Posterior vena cava (tissue), 2 donors: Measurements from ENCODE around the gene OR10G6. TPM values are rescaled to one million over a fixed set of nuclear protein-coding genes. Genes with fewer than 3 reads are reported as not detected.
"Not testable (repeated sequence)": the region's sequence is repeated elsewhere in the genome, so short reads cannot be mapped to it uniquely, and the experiment has no call there.

Source experiments
- DNase-seq: peaks from one replicate; pipeline ENCODE4 v3.0.0-alpha.2; 2020; ENCODE audit warnings: low spot score
- intact Hi-C, 2 donors: fragments of 100-400 bp; cut with DNase I; formaldehyde crosslinking; loops; one replicate each; pipeline versions ENCODE4 v1.14.1 to v1.14.2; 2022 to 2023
- long read RNA-seq, 2 donors: library from polyadenylated mRNA; unstranded; transcript quantifications; one replicate each; pipeline ENCODE4 v2.0.0, GENCODE V29; 2020 to 2021
- total RNA-seq, 2 donors: library from RNA; stranded (reverse); fragmentation: NEBNext Ultra II Directional; extraction: Animal tissue kit (Norgen Biotek cat#: 25700); gene quantifications; one replicate each; pipeline ENCODE4 v1.2.1, GENCODE V29; 2021
- donor health status: DM: yes; HTN: yes; CAD: no.
- donor health status: DM: yes; HTN: yes; CAD: no.

OR10G6 gene, protein sequence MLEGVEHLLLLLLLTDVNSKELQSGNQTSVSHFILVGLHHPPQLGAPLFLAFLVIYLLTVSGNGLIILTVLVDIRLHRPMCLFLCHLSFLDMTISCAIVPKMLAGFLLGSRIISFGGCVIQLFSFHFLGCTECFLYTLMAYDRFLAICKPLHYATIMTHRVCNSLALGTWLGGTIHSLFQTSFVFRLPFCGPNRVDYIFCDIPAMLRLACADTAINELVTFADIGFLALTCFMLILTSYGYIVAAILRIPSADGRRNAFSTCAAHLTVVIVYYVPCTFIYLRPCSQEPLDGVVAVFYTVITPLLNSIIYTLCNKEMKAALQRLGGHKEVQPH
- not detected for total RNA-seq
- long read RNA-seq, donor 1 = 0 reads
- long read RNA-seq, donor 2 = 0 reads

GRCh38 chr11:123995119-123995518 lies at the start of gene OR10G6:
Gene OR10G6, minus strand, starts transcription at chr11:123995161. Its CDS starts 0 bp downstream, at chr11:123995161.
- intact Hi-C loops = no loop called here
- DNase-seq = no peak

GRCh38 chr11:124043420-124043819 lies 48.5 kb upstream of the OR10G6 start:
- DNase-seq = no peak
- intact Hi-C loops = no loop called here

DNA sequence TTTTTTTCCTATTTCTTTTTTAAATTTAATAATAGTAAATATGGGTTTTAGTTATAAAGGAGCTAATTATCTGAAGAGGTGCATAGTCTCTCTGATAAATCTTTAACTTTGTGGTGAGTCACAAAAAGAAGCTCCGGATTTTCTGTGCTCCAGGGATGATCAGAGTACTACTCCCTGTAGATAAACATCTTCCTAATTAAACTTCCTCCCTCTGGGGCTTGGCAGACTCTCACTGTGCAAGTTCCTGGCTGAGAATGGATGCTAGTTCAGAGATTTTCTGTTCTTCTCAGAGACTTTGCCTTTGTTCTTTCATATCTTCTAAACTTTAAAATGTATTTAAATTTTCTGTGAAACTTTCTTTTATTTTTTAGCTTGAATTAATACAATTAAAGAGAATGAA lies 46.3 kb upstream of the OR10G6 start, which contains the start of gene OR10G7:
TSS of gene OR10G7 (minus strand) at position 72 of the 400 bp plus-strand sequence. CDS start 2,324 bp downstream, outside the sequence.
- DNase-seq = no peak
- intact Hi-C loops = no loop called here

DNA sequence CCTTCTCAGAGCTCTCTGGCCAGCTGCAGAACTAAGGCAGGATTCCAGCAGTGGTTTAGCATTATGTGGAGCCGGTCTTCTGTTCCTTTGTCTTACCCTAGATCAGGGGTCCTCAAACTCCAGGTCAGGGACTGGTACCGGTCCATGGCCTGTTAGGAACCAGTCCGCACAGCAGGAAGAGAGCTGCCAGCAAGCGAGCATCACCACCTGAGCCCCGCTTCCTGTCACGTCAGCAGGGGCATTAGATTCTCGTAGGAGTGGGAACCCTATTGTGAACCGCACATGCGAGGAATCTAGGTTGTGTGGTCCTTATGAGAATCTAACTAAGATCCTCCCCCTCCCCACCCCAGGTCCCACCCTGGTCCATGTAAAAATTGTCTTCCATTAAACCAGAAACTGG lies 44.6 kb upstream of the OR10G6 start:
- DNase-seq = no peak
- intact Hi-C loops = no loop called here

DNA sequence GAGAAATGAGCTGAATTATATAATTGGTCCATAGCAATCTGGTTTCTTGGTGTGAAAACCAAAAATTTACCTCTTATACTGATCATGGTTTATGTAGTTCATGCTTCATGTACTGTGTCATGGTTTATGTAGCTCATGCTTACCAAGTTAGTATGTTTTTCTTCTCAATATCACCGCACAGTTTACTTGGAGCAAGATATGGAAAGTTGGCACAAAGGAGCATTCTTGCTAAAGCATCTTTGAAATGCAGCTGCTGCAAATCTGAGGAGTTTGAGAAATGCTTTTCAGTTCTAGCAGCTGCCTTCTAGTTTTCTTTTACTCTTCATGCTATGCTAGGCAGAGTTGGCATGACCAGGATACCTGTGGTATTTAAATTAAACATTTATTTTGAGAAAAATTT lies 41.7 kb upstream of the OR10G6 start:
- intact Hi-C loops = no loop called here
- DNase-seq = no peak

DNA sequence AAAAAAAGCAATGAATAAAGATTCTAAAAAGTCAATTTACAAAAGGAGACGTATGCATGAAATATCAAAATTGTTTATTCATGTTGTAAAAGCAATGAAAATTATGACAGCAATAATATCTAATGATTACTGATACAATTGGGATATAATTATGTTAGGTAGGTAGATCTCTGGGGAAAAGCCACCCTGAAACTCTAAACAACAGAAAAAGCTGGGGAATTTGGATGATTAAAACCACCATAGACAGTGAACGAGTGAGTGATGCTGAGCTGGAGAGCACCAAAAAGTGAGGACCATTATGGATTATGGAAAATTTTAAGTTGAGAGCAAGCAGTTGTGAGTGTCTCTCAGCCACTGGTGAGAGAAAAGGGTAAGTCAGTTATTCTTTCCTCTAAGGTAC lies 31.5 kb upstream of the OR10G6 start, which contains the start of gene OR10G8:
TSS of gene OR10G8 (plus strand) at position 301 of the 400 bp plus-strand sequence. CDS start 2,825 bp downstream, outside the sequence.
- DNase-seq = no peak
- intact Hi-C loops = no loop called here

- intact Hi-C loops, DNase-seq: not testable (repeated sequence)
Observed at GRCh38 chr11:124015837-124016236, 20.9 kb upstream of the OR10G6 start.

DNA sequence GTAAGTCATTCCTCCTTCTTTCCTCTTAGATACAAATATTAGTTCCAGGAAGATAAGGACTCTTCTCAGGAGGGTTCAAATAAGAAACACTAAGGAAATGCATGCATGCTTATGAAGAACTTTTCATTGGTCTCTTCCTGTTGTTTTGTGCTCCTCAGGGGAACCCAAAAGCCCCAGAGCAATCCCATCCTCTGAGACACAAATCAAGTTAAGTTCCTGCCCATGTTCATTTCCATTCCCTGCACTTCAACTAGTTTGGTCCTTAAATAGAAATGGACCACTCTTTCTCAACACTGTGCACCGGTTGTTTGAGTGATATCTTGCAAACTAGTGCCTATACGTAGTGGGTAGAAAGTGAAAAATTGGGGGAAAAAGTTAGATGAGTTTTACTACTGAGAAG lies 17.7 kb upstream of the OR10G6 start, which contains the start of gene OR10G4:
TSS of gene OR10G4 (plus strand) at position 301 of the 400 bp plus-strand sequence. CDS start 2,578 bp downstream, outside the sequence.
- no peak for DNase-seq
- intact Hi-C loops = no loop called here

GRCh38 chr11:123979311-123979710 lies 15.7 kb downstream of the OR10G6 start:
- intact Hi-C loops = no loop called here
- DNase-seq = no peak

- DNase-seq = no peak
- intact Hi-C loops = no loop called here
Observed at GRCh38 chr11:123977731-123978347, 17.1 kb downstream of the OR10G6 start, which contains the start of gene OR10S1. Gene OR10S1, minus strand, starts transcription at chr11:123977781. Its CDS starts 117 bp downstream, at chr11:123977664.

DNA sequence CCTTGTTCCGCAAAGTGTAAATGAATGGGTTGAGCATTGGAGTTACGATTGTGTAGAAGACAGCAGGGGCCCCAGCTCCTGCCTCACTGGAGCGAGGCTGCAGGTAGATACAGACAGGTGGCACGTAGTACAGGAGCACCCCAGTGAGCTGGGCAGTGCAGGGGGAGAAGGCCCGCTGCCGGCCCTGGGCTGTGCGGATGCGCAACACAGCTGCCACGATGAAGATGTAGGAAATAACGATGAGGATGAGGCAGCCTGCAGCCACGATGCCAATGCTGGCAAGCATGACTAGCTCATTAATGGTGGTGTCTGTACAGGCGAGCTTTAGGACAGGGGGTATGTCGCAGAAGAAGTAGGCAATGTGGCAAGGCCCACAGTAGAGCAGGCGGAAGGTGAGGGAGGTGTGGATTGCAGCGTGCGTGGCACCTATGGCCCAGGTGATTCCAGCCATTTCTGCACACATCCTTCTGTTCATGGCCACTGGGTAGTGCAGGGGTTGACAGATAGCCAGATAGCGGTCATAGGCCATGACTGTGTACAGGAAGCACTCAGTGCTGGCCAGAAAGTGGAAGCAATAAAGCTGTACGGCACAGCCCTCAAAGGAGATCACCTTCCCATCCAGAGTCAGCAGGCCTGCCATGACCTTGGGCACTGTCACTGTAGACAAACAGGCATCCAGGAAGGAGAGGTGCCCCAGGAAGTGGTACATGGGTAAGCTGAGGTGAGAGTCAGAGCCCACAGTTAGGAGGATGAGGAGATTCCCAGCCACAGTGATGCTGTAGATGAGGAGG lies 18.0 kb downstream of the OR10G6 start:
- no peak for DNase-seq
- intact Hi-C loops = no loop called here

GRCh38 chr11:123973816-123974215 lies 21.1 kb downstream of the OR10G6 start:
- intact Hi-C loops = no loop called here
- DNase-seq = no peak

- intact Hi-C loops = no loop called here
Observed at GRCh38 chr11:123956752-123957151, 38.2 kb downstream of the OR10G6 start.

DNA sequence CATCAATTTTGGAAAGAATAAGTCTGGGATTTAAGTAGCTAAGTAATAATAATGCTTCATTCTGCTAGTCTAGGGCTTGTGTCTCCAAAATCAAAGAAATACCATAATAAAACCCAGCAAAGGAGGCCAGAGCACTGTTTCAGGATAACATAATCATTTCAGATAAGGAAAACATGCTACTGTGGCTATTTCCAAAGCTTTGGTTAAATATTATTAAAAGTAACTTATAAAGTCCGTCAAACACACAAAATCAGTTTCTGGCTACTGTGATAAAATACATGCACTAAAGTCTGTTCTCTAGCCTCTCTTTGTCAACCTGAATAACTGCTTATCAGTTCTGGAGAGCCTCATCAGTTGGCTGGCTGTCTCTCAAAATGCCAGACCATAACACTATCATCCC lies 49.8 kb downstream of the OR10G6 start:
- intact Hi-C loops = no loop called here
- DNase-seq = no peak

More at GRCh38 chr11:123956752-123957151, 38.2 kb downstream of the OR10G6 start:
- DNase-seq = no peak

Other genes starting within 250 kb of the OR10G6 start
- gene OR6X1, start 240.6 kb downstream of the OR10G6 start, total RNA-seq = not detected
- not detected for gene OR6M1, start 188.8 kb downstream of the OR10G6 start, total RNA-seq
- not detected for gene TMEM225, start 109.5 kb downstream of the OR10G6 start, total RNA-seq
- not detected for gene OR8D4, start 93.0 kb downstream of the OR10G6 start, total RNA-seq
- gene OR4D5, start 55.5 kb downstream of the OR10G6 start, total RNA-seq = not detected
- not detected for gene OR6T1, start 51.3 kb downstream of the OR10G6 start, total RNA-seq
- gene OR10S1, start 17.4 kb downstream of the OR10G6 start, total RNA-seq = not detected
- not detected for gene OR10G4, start 17.8 kb upstream of the OR10G6 start, total RNA-seq
- not detected for gene OR10G9, start 27.9 kb upstream of the OR10G6 start, total RNA-seq
- gene OR10G8, start 31.6 kb upstream of the OR10G6 start, total RNA-seq = not detected
- gene OR10G7, start 46.2 kb upstream of the OR10G6 start, total RNA-seq = not detected
- 10 to 100 TPM; 15.1 to 22.0 TPM for gene VWA5A, start 120.3 kb upstream of the OR10G6 start, total RNA-seq
- gene OR10D3, start 188.2 kb upstream of the OR10G6 start, total RNA-seq = not detected
- gene OR8G1, start 245.9 kb upstream of the OR10G6 start, total RNA-seq = not detected